T-cell (primary cell): ENCODE data around the gene FYB1. TPM values are rescaled to one million over a fixed set of nuclear protein-coding genes. Genes with fewer than 3 reads are reported as not detected.

Source experiments
- ATAC-seq, 4 experiments: fragments of 200-7000 bp in 3 of 4; fragments of 150-1000 bp in 1 of 4; cut with Tn5 transposase; replicated peaks in 1 of 4; 1 replicate in 3 of 4; 2 replicates in 1 of 4; pipeline ENCODE4 v1.10.0; 2021; ENCODE audit warnings: moderate library complexity in 3 of 4, mild to moderate bottlenecking in 2 of 4, moderate number of reproducible peaks in 1 of 4
- CTCF ChIA-PET, 2 donors: fragments of 300-600 bp; sonication (Branson Sonifier 250); formaldehyde crosslinking; loops; one replicate each; lab custom pipeline; 2022; ENCODE audit warnings: antibody characterized with exemption in 2 of 2; lab: Charles Lee
- POLR2A ChIA-PET, 2 donors: fragments of 300-600 bp; sonication (Branson Sonifier 250); formaldehyde crosslinking; loops; one replicate each; lab custom pipeline; 2022; ENCODE audit warnings: antibody characterized with exemption in 2 of 2; lab: Charles Lee
- DNase-seq, 35 experiments: peaks; one replicate each; pipeline versions ENCODE4 v3.0.0 to v3.0.0-alpha.2; 2013 to 2023
- H3K27ac ChIP-seq: one replicate; pipeline ENCODE4 v1.5.1; 2013; ENCODE audit warnings: low read length
- H3K27me3 ChIP-seq, 2 experiments: replicated peaks in 1 of 2; 1 replicate in 1 of 2; 2 replicates in 1 of 2; pipeline versions ENCODE4 v1.6.1 to v1.7.0; 2013; ENCODE audit warnings: low read length in 1 of 2, mixed read lengths in 1 of 2; ENCODE audit not compliant: control insufficient read depth in 2 of 2, insufficient read depth in 2 of 2; ENCODE audit errors: extremely low read depth in 1 of 2
- H3K36me3 ChIP-seq, 2 donors: 1 replicate in 1 of 2; 2 replicates in 1 of 2; pipeline versions ENCODE4 v1.6.1 to v1.7.0; 2013; ENCODE audit warnings: low read length in 1 of 2; ENCODE audit not compliant: control insufficient read depth in 2 of 2, insufficient read depth in 1 of 2; ENCODE audit errors: extremely low read depth in 1 of 2
- H3K4me1 ChIP-seq, 2 experiments: 1 replicate in 1 of 2; 2 replicates in 1 of 2; pipeline versions ENCODE4 v1.6.1 to v1.7.0; 2013; ENCODE audit warnings: low read length in 2 of 2, mixed read lengths in 1 of 2; ENCODE audit not compliant: insufficient read depth in 2 of 2, control insufficient read depth in 1 of 2; ENCODE audit errors: extremely low read depth in 1 of 2
- H3K4me3 ChIP-seq, 2 donors: 1 replicate in 1 of 2; 2 replicates in 1 of 2; pipeline versions ENCODE4 v1.5.1 to v1.7.0; 2013; ENCODE audit warnings: mild to moderate bottlenecking in 2 of 2, low read length in 1 of 2, moderate library complexity in 1 of 2; ENCODE audit not compliant: control insufficient read depth in 1 of 2; ENCODE audit errors: extremely low read depth in 1 of 2
- H3K9me3 ChIP-seq: 2 replicates; pipeline ENCODE4 v1.7.0; 2013
- H3K27ac Mint-ChIP-seq, 2 donors: one replicate each; pipeline ENCODE4 v1.8.0; 2020 to 2021; ENCODE audit warnings: mild to moderate bottlenecking in 2 of 2, mixed read lengths in 2 of 2
- H3K27me3 Mint-ChIP-seq, 2 donors: one replicate each; pipeline ENCODE4 v1.8.0; 2021 to 2022; ENCODE audit warnings: mixed read lengths in 2 of 2
- H3K36me3 Mint-ChIP-seq: one replicate; pipeline ENCODE4 v1.8.0; 2021; ENCODE audit warnings: mixed read lengths
- H3K4me1 Mint-ChIP-seq, 3 donors: one replicate each; pipeline ENCODE4 v1.8.0; 2020 to 2022; ENCODE audit warnings: mixed read lengths in 3 of 3, mild to moderate bottlenecking in 1 of 3
- H3K4me3 Mint-ChIP-seq, 3 donors: one replicate each; pipeline ENCODE4 v1.8.0; 2020 to 2022; ENCODE audit warnings: mild to moderate bottlenecking in 3 of 3, mixed read lengths in 3 of 3, moderate library complexity in 3 of 3
- H3K9me3 Mint-ChIP-seq, 3 donors: one replicate each; pipeline ENCODE4 v1.8.0; 2020 to 2022; ENCODE audit warnings: mixed read lengths in 3 of 3
- WGBS: methylation state at CpG from one replicate; pipeline ENCODE4 v1.1.5; 2013; ENCODE audit warnings: missing lambda C conversion rate; ENCODE audit not compliant: insufficient coverage; 5-methylcytosine and 5-hydroxymethylcytosine counted together
- total RNA-seq, 35 experiments: library from RNA in 6 of 35; stranded (reverse) in 6 of 35; fragments of 120-200 nt in 1 of 35; gene quantifications; one replicate each; pipeline versions ENCODE4 v1.2.1 to v1.2.4 and lab custom pipeline; 2013 to 2026

FYB1 gene
- total RNA-seq, 5 donors from 2014 or later (not counting 1 experiment from before 2014, with no cell fraction given): 372 to 769 (median 428) TPM

DNA sequence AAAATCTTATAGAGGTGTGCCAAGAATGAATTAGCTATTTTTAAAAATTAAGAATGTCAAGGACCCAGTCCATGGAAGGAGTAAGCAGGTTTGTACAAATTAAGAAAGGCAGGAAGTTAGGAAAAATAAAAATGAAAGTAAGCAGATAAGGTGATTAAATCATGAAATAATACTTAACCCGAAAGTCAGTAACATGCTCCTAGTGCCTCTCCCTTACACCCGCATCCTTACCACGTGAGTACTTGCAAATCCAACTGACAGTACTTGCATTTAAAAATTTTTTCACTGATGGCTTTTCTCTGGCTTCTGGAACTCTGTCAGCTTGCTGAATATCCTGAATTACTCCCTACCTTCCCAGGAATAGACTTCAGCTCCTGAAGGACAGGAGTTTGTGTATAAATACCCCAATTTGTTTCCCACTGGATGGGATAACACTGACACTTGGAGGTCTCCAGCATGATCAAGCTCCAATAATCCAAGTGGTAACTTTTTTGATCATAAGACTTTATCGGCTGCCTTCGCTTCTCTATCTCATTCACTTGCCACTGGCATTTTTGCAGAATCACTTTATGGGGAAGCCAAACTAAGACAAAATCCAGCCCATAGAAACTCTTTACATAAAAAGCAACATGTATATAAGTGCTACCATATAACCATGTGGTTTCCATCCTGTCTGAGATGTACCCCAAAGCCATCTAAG lies 103.6 kb downstream of the FYB1 start:
- Mint-ChIP-seq H3K9me3 (no peaks in the 10 kb centered on the region), H3K4me3 (no peak overlapping the region), H3K27ac (peak overlapping the region; percentile 84 to 86), H3K4me1 (peaks cover 29 to 46% (median 30%) of the 10 kb centered on the region in 3 donors), H3K27me3 (no peaks in the 10 kb centered on the region), H3K36me3 (peaks cover 53% of the 10 kb centered on the region)
- 87% methylated on average over 3 of the region's 5 CpGs for WGBS
- Histone ChIP-seq H3K27me3 (no peaks in the 10 kb centered on the region), H3K36me3 (peaks cover 4 to 76% of the 10 kb centered on the region in 2 donors), H3K9me3 (no peaks in the 10 kb centered on the region), H3K4me1 (no peaks in the 10 kb centered on the region), H3K4me3 (no peak overlapping the region), H3K27ac (no peak overlapping the region)
- ATAC-seq (no peak), DNase-seq (no peak)
- POLR2A ChIA-PET: no interaction called here
- CTCF ChIA-PET: interaction anchor here (0.6 to 1.1 kb wide), 2 partner anchors 35 to 167 kb away, joined by 3 read pairs; no protein-coding TSS in a partner anchor

DNA sequence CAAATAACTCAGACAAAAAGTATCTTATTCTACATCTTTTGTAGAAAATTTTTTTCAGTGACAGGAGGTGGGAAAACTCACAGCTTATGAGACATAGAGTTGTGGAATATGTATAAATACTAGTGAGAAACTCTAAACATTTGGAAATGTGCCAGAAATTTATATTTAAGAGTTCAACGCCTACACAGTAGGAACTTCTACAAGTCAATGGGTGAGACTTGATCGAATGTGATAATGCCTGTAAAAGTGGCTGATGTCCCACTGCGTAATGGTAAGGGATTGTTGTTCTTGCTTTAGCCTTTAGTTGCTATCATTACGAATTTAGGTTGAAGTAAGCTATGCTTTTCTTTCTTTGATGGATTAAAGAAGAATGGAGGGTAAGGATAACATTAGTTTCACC lies 105.2 kb downstream of the FYB1 start:
- Histone ChIP-seq H3K4me3 (no peak overlapping the region), H3K9me3 (no peaks in the 10 kb centered on the region), H3K36me3 (peaks cover 7 to 79% of the 10 kb centered on the region in 2 donors), H3K27me3 (no peaks in the 10 kb centered on the region), H3K27ac (no peak overlapping the region), H3K4me1 (no peaks in the 10 kb centered on the region)
- WGBS: 100% methylated on average over 4 of the region's 4 CpGs
- peaks cover 27 to 51% (median 34%) of the 10 kb centered on the region in 3 donors for H3K4me1 Mint-ChIP-seq
- peak overlapping the region; percentile 67 to 82 for H3K27ac Mint-ChIP-seq
- H3K9me3 Mint-ChIP-seq: no peaks in the 10 kb centered on the region
- H3K36me3 Mint-ChIP-seq: peaks cover 58% of the 10 kb centered on the region
- DNase-seq: no peak
- H3K27me3 Mint-ChIP-seq: no peaks in the 10 kb centered on the region
- ChIA-PET CTCF (no interaction called here), POLR2A (interaction anchor here (0.6 to 0.7 kb wide), 2 partner anchors 18 to 33 kb away, joined by 3 read pairs; no protein-coding TSS in a partner anchor)
- no peak for ATAC-seq
- no peak overlapping the region for H3K4me3 Mint-ChIP-seq

DNA sequence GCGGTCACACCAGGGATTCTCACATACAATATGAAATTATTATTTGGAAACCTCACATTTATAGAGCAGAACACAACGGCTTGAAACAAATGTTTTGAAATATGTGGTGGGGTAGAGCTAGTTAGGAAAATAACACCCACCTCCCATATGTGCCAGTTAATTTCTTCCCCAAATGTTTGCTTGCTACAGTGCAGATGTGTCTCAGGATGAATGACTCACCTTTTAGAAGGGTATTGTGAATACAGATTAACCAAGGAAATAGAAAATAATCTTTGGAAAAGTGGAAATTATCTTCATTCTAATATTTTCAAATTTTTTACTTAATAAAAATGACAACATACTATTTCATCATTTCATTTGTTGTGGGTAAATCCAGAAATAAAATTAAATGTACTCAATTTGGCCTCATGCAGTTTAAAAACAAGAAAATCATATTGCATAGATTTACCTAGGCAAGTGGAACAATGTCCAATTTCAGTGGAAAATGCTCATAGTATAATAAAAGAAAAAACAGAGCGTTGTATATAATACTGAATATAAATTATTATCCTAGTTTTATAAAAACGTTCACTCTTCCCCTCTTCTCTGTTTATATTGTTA lies 105.9 kb downstream of the FYB1 start:
- no peaks in the 10 kb centered on the region for H3K4me1 ChIP-seq
- ChIA-PET POLR2A (interaction anchor here (0.7 to 1.4 kb wide), 2 partner anchors 33 to 34 kb away, joined by 3 read pairs; no protein-coding TSS in a partner anchor), CTCF (no interaction called here)
- no peak overlapping the region for H3K4me3 ChIP-seq
- DNase-seq: no peak
- Mint-ChIP-seq H3K9me3 (no peaks in the 10 kb centered on the region), H3K27ac (peak overlapping the region; percentile 39 to 50), H3K36me3 (peaks cover 63% of the 10 kb centered on the region), H3K4me1 (peaks cover 27 to 53% (median 34%) of the 10 kb centered on the region in 3 donors), H3K27me3 (no peaks in the 10 kb centered on the region), H3K4me3 (no peak overlapping the region)
- no CpG with 5 or more reads among the region's 4 CpGs for WGBS
- ATAC-seq: no peak
- peaks cover 7 to 80% of the 10 kb centered on the region in 2 donors for H3K36me3 ChIP-seq
- no peaks in the 10 kb centered on the region for H3K9me3 ChIP-seq
- no peaks in the 10 kb centered on the region for H3K27me3 ChIP-seq
- no peak overlapping the region for H3K27ac ChIP-seq

DNA sequence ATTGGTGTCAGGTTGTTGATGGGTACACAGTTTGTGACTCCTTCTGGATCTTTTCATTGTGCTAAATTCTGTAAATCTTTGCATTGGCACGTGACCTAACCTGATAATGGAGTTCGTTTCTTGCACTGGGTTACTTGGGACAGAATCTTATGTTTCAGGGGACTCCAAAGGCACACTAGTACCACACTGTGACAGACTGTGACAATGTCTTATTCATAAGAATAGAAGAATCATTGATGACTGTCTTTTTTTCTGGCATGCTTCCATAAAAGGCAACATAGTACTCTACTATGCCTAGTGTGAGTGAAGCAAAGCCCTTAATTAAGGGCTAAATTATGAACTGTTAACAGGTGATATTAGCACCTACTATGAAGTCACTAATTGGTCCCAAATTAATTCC lies 109.8 kb downstream of the FYB1 start:
- no peak overlapping the region for H3K4me3 ChIP-seq
- ATAC-seq (no peak), DNase-seq (no peak)
- Mint-ChIP-seq H3K36me3 (peaks cover 54% of the 10 kb centered on the region), H3K27me3 (no peaks in the 10 kb centered on the region), H3K4me1 (peaks cover under 1 to 18% (median 5%) of the 10 kb centered on the region in 3 donors), H3K4me3 (no peak overlapping the region), H3K27ac (peak overlapping the region; percentile 16 to 56), H3K9me3 (no peaks in the 10 kb centered on the region)
- H3K27ac ChIP-seq: no peak overlapping the region
- no peaks in the 10 kb centered on the region for H3K9me3 ChIP-seq
- CTCF ChIA-PET: no interaction called here
- H3K27me3 ChIP-seq: no peaks in the 10 kb centered on the region
- peaks cover 3 to 68% of the 10 kb centered on the region in 2 donors for H3K36me3 ChIP-seq
- no CpG with 5 or more reads among the region's 2 CpGs for WGBS
- no peaks in the 10 kb centered on the region for H3K4me1 ChIP-seq
- POLR2A ChIA-PET: interaction anchor here in 1 of 2 donors (0.8 kb wide), 1 partner anchor 11 kb away, joined by 3 read pairs; no protein-coding TSS in a partner anchor

DNA sequence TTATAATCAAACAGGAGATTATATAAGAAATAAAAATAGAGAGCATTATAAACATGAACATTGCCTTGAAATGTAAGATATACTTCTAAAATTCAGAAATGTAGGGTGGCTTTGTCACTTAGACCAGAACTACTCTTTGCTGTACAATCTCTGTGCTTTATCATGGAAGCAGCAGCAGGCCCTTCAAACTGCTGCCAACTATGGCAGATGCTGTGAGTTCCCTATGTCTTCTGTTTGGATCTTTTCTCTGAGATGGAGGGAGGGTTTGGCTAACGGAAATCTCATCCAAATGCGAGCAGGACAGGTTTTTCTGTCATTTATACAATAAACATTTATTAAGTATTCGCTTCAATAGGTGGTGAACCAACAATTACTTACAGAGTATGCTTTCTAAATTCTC lies 110.4 kb downstream of the FYB1 start:
- H3K9me3 Mint-ChIP-seq: no peaks in the 10 kb centered on the region
- no peak overlapping the region for H3K4me3 Mint-ChIP-seq
- CTCF ChIA-PET: no interaction called here
- DNase-seq: no peak
- Histone ChIP-seq H3K9me3 (no peaks in the 10 kb centered on the region), H3K4me3 (no peak overlapping the region), H3K27me3 (no peaks in the 10 kb centered on the region), H3K4me1 (no peaks in the 10 kb centered on the region), H3K27ac (no peak overlapping the region), H3K36me3 (peaks cover 3 to 68% of the 10 kb centered on the region in 2 donors)
- WGBS: no CpG with 5 or more reads among the region's 3 CpGs
- POLR2A ChIA-PET: no interaction called here
- peaks cover 4 to 21% (median 5%) of the 10 kb centered on the region in 3 donors for H3K4me1 Mint-ChIP-seq
- H3K27me3 Mint-ChIP-seq: no peaks in the 10 kb centered on the region
- H3K27ac Mint-ChIP-seq: peak overlapping the region; percentile 53 to 56
- no peak for ATAC-seq
- peaks cover 56% of the 10 kb centered on the region for H3K36me3 Mint-ChIP-seq

DNA sequence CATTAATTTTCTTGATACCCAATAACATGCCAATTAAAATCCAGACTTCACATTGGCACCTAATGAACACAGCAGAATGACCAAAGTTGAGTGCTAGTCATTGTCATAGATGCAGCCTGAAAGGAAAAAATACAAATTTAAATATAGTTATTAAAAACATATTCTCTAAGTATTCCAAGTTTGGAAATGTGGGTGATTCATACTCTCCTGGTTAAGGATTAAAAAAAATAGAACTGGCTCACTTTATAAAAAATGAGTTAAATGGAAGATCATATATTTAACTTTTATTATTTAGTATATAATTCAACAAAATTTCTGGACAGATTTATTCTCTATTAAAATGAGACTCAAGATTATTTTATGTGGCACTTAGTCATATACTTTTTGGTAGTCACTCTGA lies 112.0 kb downstream of the FYB1 start:
- peak overlapping the region in 1 of 2 donors; percentile 39 for H3K27ac Mint-ChIP-seq
- DNase-seq: no peak
- H3K27me3 ChIP-seq: no peaks in the 10 kb centered on the region
- POLR2A ChIA-PET: no interaction called here
- H3K4me3 Mint-ChIP-seq: no peak overlapping the region
- H3K9me3 ChIP-seq: no peaks in the 10 kb centered on the region
- no peaks in the 10 kb centered on the region for H3K9me3 Mint-ChIP-seq
- no peak overlapping the region for H3K4me3 ChIP-seq
- CTCF ChIA-PET: no interaction called here
- H3K27ac ChIP-seq: no peak overlapping the region
- H3K36me3 Mint-ChIP-seq: peaks cover 60% of the 10 kb centered on the region
- peaks cover 3 to 69% of the 10 kb centered on the region in 2 donors for H3K36me3 ChIP-seq
- H3K4me1 Mint-ChIP-seq: peaks cover 17 to 37% (median 18%) of the 10 kb centered on the region in 3 donors
- no peaks in the 10 kb centered on the region for H3K4me1 ChIP-seq
- no peaks in the 10 kb centered on the region for H3K27me3 Mint-ChIP-seq
- no peak for ATAC-seq
